RPMI8226 (cell line): Measurements from ENCODE around the gene LRIT3.

Experiments used
- DNase-seq: peaks from one replicate; pipeline ENCODE4 v3.0.0-alpha.2; 2015

LRIT3 gene

GRCh38 chr4:109912706-109913595, 65.0 kb downstream of the LRIT3 start, which contains the start of gene EGF:
Gene EGF (plus strand): TSS chr4:109912883. CDS start chr4:109913336, 453 bp downstream.
- DNase-seq = no peak

GRCh38 chr4:109913596-109914241, 65.8 kb downstream of the LRIT3 start:
- DNase-seq = no peak

DNA sequence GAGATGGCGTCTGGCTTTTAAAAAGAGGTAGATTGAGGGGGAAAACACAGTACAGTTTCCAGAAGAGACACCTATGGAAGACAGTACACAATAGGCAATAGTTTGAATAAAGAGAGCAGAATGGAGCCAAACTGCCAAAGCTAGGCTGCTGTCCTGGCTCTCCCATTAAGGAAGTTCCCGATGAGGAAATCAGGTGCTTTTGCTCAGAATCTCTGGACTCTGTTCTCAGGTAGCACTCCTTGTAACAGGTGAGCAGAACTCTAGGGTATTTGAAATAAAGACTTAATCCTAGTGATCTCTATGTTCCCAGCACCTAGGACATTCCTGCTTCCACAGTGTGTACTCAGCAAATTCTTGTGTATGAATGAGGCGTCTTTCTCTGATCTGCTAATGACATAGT, 66.4 kb downstream of the LRIT3 start:
- no peak for DNase-seq

DNA sequence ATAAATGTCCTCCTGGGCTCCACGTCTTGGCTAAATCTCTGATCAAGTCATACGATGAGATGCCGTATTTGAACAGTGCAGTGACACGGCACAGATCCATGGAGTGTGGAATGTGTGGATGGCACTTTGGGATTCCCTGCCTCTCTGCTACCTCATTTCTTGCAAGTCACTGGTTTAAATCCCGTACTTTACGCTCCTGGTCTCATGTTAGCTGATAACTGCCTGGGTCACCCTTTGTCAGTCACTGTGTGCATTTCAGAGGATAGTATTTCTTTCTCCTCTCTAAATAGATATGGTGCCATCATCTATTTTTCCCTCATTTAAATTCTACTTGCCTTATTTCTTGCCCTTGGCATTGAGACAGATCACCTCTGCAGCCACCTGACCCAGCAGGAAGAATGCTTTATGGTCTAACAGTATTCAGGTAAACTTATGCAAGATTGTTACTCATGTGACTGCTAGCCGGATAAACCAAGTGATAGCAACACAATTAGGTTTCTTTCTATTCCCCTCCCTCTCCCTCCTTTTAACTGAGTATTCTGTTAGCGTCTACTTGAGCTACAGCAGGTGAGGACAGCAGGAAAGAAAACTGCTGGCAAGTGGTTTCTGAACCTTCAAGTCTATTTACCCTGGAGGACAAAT, 67.6 kb downstream of the LRIT3 start:
- DNase-seq = peak; percentile 36

DNA sequence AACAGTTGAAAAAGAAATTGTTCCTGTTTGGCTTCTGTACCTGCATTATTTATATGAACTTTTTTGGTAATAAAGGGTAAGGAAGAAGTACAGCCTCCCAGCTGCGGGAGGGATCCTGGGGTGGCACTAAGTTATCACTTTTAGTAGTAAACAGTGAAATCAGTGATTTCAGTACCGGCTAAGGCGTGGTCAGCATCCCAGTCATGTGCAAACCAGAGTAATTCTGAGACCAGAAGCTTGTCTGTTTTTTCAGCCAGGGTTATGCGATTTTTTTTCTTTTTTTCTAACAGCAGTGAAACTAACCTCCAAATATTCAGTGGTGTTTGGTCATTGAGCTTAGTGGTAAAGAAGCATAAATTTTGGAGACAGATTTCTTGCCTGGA, 68.1 kb downstream of the LRIT3 start:
- DNase-seq = no peak

GRCh38 chr4:109921384-109921808, 73.5 kb downstream of the LRIT3 start:
- no peak for DNase-seq
